ENCODE data around the gene PRKCSH. TPM values are rescaled to one million over a fixed set of nuclear protein-coding genes. Genes with fewer than 3 reads are reported as not detected.
A peak's percentile ranks its signal among the peaks of the same experiment; 100 is the strongest.

Gene PRKCSH, protein sequence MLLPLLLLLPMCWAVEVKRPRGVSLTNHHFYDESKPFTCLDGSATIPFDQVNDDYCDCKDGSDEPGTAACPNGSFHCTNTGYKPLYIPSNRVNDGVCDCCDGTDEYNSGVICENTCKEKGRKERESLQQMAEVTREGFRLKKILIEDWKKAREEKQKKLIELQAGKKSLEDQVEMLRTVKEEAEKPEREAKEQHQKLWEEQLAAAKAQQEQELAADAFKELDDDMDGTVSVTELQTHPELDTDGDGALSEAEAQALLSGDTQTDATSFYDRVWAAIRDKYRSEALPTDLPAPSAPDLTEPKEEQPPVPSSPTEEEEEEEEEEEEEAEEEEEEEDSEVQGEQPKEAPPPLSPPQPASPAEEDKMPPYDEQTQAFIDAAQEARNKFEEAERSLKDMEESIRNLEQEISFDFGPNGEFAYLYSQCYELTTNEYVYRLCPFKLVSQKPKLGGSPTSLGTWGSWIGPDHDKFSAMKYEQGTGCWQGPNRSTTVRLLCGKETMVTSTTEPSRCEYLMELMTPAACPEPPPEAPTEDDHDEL
- total RNA-seq: 100 to 1,000 TPM; 254 to 332 (median 288) TPM
- polyA plus RNA-seq: 10 to 100 TPM; 30.6 to 53.9 TPM
- 172 reads per million, percentile 92 among the genes with 10 or more reads in this experiment for total RNA-seq

DNA sequence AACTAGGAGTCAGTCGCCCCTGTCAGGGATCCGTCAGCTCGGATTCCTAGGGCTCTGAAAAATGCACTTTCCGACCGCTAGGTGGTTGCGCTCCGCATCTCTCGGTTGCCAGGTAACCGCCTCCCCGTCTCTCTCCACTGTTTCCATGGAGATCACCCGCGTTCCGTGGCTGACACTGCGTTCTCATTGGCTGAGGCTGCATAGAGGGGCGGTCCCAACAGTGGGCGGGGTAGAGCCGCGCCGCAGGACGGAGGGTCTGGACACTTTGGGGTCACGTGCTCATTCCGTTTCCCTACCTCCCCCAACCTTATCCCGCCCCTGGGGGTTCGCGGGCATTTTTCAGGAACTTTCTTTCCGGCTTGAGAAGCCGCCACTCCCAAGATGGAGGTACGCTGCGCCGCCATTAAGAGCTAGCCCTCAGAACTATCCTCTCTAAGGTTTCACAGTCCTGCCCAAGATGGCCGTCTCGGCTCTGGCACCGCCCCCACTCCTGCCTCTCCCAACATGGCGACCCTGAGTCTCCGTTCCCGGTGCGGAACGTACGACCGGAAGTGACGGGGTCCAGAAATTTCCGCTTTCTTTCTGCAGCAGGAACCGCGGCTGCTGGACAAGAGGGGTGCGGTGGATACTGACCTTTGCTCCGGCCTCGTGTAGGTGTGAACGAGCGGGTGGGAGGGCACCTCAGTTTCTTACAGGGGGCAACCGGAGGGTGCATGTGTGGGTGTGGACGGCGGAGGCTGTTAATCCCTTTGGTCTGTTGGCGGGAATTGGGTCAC is at the start of gene PRKCSH, which contains the start of gene ODAD3:
TSS of gene PRKCSH (plus strand) at position 579 of the 776 bp plus-strand sequence. CDS start 483 bp downstream, outside the sequence.
TSS of gene ODAD3 (minus strand) at position 65 of the 776 bp plus-strand sequence. CDS start 105 bp downstream, outside the sequence.
- CTCF ChIA-PET: interaction anchor here (0.6 to 1.9 kb wide), 5 partner anchors 13 to 58 kb away, joined by 3 to 7 read pairs (median 3); no protein-coding TSS in a partner anchor
- no peaks in the 10 kb centered on the region for H3K27me3 ChIP-seq (ENCODE audit: control insufficient read depth in 2 of 2, insufficient read depth in 2 of 2, low read length in 2 of 2)

DNA sequence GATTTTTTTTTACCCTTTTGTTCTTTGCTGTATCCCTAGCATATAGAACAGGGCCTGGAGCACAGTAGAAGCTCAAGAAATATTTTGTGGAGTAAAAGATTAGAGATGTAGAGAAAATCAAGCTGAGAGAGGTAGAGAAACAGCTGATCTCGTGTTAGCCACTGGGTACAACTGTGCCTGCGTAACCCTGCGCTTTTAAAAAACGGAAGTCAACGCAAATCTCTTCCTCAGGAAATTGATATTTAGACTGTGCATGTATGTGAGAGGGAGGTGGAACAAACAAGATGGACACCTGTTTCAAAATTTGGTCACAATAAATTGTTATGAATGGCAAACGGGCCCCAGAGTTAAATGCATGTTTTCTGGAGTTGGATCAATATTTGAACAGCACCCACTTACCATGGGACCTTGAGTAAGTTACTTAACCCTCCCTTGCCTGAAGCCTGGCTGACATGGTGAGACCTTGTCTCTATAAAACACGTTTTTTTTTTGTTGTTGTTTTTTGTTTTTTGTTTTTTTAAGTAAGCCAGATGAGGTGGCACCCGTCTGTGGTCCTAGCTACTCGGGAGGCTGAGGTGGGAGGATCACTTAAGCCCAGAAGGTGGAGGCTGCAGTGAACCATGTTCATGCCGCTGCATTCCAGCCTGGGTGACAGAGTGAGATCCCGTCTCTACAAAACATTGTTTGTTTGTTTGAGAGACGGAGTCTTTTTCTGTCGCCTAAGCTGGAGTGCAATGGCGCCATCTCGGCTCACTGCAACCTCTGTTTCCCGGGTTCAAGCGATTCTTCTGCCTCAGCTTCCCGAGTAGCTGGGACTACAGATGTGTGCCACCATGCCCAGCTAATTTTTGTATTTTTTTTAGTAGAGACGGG is 48.0 kb upstream of the PRKCSH start:
- intact Hi-C loops (cut with micrococcal nuclease): loop anchor here in 1 of 2 donors (10.0 kb wide), 1 partner anchor 513 kb away; the partner anchor contains the start of gene CARM1
- Mint-ChIP-seq H3K4me1 (peaks cover 7 to 22% (median 16%) of the 10 kb centered on the region in 7 donors), H3K4me3 (peak overlapping the region in 4 of 10 donors; percentile 19 to 38 (median 20)), H3K9me3 (peaks cover 0 to 8% (median 1%) of the 10 kb centered on the region in 11 donors), H3K27me3 (peaks cover 0 to 29% (median 0%) of the 10 kb centered on the region in 5 donors), H3K36me3 (peaks cover 0 to 3% (median 0%) of the 10 kb centered on the region in 5 donors), H3K27ac (peak overlapping the region in 1 of 9 donors; percentile 46)
- Histone ChIP-seq H3K27me3 (ENCODE audit: control insufficient read depth in 2 of 2, insufficient read depth in 2 of 2, low read length in 2 of 2) (no peaks in the 10 kb centered on the region), H3K36me3 (ENCODE audit: control insufficient read depth in 2 of 3, insufficient read depth in 3 of 3, low read length in 3 of 3) (no peaks in the 10 kb centered on the region), H3K27ac (ENCODE audit: low read depth, low read length) (no peak overlapping the region), H3K4me3 (ENCODE audit: low read length) (no peak overlapping the region), H3K4me1 (ENCODE audit: control insufficient read depth in 2 of 2, insufficient read depth in 2 of 2, low read length in 2 of 2) (peaks cover 5 to 18% of the 10 kb centered on the region in 2 donors), H3K9me3 (ENCODE audit: control insufficient read depth in 2 of 3, low read length in 3 of 3) (peaks cover 0 to 5% (median 0%) of the 10 kb centered on the region in 3 experiments)
- ChIA-PET CTCF (interaction anchor here (0.6 to 1.8 kb wide), 2 partner anchors 10 to 83 kb away, joined by 4 read pairs; no protein-coding TSS in a partner anchor), POLR2A (interaction anchor here (0.6 to 0.7 kb wide), 2 partner anchors 11 to 94 kb away, joined by 3 to 4 read pairs; no protein-coding TSS in a partner anchor)
- peak in 4 of 9 donors; percentile 25 to 46 (median 34) for DNase-seq
- ATAC-seq: peak; percentile 65

More for the DNA sequence above, at the start of gene PRKCSH, which contains the start of gene ODAD3:
- Histone ChIP-seq H3K4me1 (ENCODE audit: control insufficient read depth in 2 of 2, insufficient read depth in 2 of 2, low read length in 2 of 2) (peaks cover 13 to 16% of the 10 kb centered on the region in 2 donors), H3K36me3 (ENCODE audit: control insufficient read depth in 2 of 3, insufficient read depth in 3 of 3, low read length in 3 of 3) (peaks cover 0 to 30% (median 7%) of the 10 kb centered on the region in 3 experiments), H3K4me3 (ENCODE audit: low read length) (peak within 1 kb of the TSS; percentile 77), H3K27ac (ENCODE audit: low read depth, low read length) (peak within 1 kb of the TSS; percentile 77), H3K9me3 (ENCODE audit: control insufficient read depth in 2 of 3, low read length in 3 of 3) (no peaks in the 10 kb centered on the region)
- Mint-ChIP-seq H3K27me3 (peaks cover 0 to 8% (median 0%) of the 10 kb centered on the region in 5 donors), H3K4me3 (peak within 1 kb of the TSS; percentile 96 to 100 (median 99)), H3K27ac (peak within 1 kb of the TSS; percentile 91 to 98 (median 97)), H3K4me1 (peaks cover 10 to 34% (median 24%) of the 10 kb centered on the region in 7 donors), H3K36me3 (peaks cover 0 to 13% (median 5%) of the 10 kb centered on the region in 5 donors), H3K9me3 (no peaks in the 10 kb centered on the region)
- peak; percentile 97 for ATAC-seq
- POLR2A ChIA-PET: interaction anchor here (1.0 to 1.9 kb wide), 4 partner anchors 52 to 94 kb away, joined by 4 to 24 read pairs (median 8); partner anchors contain the start of genes ECSIT and SWSAP1
- intact Hi-C loops (cut with micrococcal nuclease): loop anchor here (1.0 to 5.0 kb wide), 18 partner anchors 13 to 1716 kb away; partner anchors contain the start of genes CCDC159 (in 2 of the 2), ECSIT (in 2 of the 2), ELOF1 (in 2 of the 2) and TMEM205 (in 2 of the 2)
- peak; percentile 90 to 99 (median 97) for DNase-seq

DNA sequence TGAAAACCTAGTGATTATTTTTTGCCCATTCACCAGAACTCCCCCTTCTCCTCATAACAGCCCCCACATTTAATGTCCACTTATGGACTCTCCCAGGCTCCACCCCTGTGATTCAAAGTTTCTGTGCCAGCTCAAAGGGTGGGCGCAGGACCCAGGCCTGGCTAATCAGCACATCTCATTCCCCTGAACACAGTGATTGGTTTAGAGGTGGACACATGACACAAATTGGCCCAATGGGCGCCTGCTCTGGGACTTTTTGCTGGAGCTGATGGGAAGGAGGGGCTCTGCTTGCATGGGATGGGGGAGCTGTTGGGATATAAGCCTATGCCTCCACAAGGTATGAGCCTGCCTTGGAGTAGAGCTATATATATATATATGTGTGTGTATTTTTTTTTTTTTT is 45.1 kb upstream of the PRKCSH start:
- Mint-ChIP-seq H3K9me3 (peaks cover 0 to 8% (median 1%) of the 10 kb centered on the region in 11 donors), H3K4me3 (no peak overlapping the region), H3K36me3 (peaks cover 0 to 6% (median 0%) of the 10 kb centered on the region in 5 donors), H3K27ac (no peak overlapping the region), H3K4me1 (peaks cover 3 to 15% (median 9%) of the 10 kb centered on the region in 7 donors), H3K27me3 (peaks cover 0 to 13% (median 4%) of the 10 kb centered on the region in 5 donors)
- ATAC-seq: no peak
- Histone ChIP-seq H3K27ac (ENCODE audit: low read depth, low read length) (no peak overlapping the region), H3K27me3 (ENCODE audit: control insufficient read depth in 2 of 2, insufficient read depth in 2 of 2, low read length in 2 of 2) (no peaks in the 10 kb centered on the region), H3K9me3 (ENCODE audit: control insufficient read depth in 2 of 3, low read length in 3 of 3) (peaks cover 0 to 5% (median 0%) of the 10 kb centered on the region in 3 experiments), H3K4me3 (ENCODE audit: low read length) (no peak overlapping the region), H3K4me1 (ENCODE audit: control insufficient read depth in 2 of 2, insufficient read depth in 2 of 2, low read length in 2 of 2) (peaks cover 0 to 7% of the 10 kb centered on the region in 2 donors), H3K36me3 (ENCODE audit: control insufficient read depth in 2 of 3, insufficient read depth in 3 of 3, low read length in 3 of 3) (no peaks in the 10 kb centered on the region)
- CTCF ChIA-PET: interaction anchor here (0.6 to 1.9 kb wide), 3 partner anchors 7 to 39 kb away, joined by 3 to 7 read pairs (median 6); no protein-coding TSS in a partner anchor
- POLR2A ChIA-PET: no interaction called here
- DNase-seq: no peak
- intact Hi-C loops (cut with micrococcal nuclease): no loop called here

DNA sequence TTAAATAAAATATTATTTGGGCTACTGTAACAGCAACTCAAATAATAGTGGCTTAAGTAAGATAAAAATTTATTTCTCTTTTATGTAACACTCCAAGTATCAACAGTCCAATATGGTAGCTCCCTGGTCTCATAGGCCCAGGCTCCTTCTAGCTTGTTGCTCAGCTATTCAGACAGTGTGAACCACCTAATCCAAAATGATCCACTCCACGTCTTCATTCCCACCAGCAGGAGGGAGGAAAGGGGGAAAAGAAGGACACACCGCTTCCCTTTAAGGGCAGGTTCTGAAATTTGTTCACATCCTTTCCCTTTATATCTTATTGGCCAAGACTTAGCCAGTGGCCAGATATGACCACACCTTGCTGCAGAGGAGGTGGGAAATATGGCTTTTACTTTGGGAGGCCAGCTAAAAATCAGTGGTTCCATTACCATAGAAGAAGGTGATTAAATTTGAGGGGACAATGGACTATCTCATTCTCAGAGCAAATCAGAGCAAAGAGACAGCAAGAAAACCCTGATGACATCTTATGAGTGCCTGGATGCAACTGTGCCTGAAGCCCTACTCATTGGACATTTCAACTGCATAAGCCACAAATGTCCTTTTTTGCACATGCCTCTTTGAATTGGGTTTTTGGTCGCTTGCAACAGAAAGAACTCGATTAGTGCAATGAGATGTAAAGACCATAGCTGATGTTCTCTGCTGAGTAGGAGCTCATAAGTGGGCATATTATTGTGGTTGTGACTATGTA is 44.3 kb upstream of the PRKCSH start:
- ChIA-PET POLR2A (no interaction called here), CTCF (interaction anchor here (0.6 to 1.9 kb wide), 4 partner anchors 8 to 44 kb away, joined by 3 to 7 read pairs (median 4); partner anchors contain the start of genes ODAD3 and PRKCSH)
- Mint-ChIP-seq H3K4me3 (no peak overlapping the region), H3K9me3 (peaks cover 0 to 8% (median 1%) of the 10 kb centered on the region in 11 donors), H3K36me3 (peaks cover 0 to 7% (median 0%) of the 10 kb centered on the region in 5 donors), H3K4me1 (peaks cover 6 to 15% (median 9%) of the 10 kb centered on the region in 7 donors), H3K27ac (no peak overlapping the region), H3K27me3 (peaks cover 0 to 14% (median 4%) of the 10 kb centered on the region in 5 donors)
- H3K36me3 ChIP-seq (ENCODE audit: control insufficient read depth in 2 of 3, insufficient read depth in 3 of 3, low read length in 3 of 3): no peaks in the 10 kb centered on the region
- H3K27me3 ChIP-seq (ENCODE audit: control insufficient read depth in 2 of 2, insufficient read depth in 2 of 2, low read length in 2 of 2): no peaks in the 10 kb centered on the region
- peaks cover 0 to 5% (median 0%) of the 10 kb centered on the region in 3 experiments for H3K9me3 ChIP-seq (ENCODE audit: control insufficient read depth in 2 of 3, low read length in 3 of 3)
- intact Hi-C loops (cut with micrococcal nuclease): no loop called here
- H3K4me3 ChIP-seq (ENCODE audit: low read length): no peak overlapping the region
- peaks cover 0 to 7% of the 10 kb centered on the region in 2 donors for H3K4me1 ChIP-seq (ENCODE audit: control insufficient read depth in 2 of 2, insufficient read depth in 2 of 2, low read length in 2 of 2)
- no peak overlapping the region for H3K27ac ChIP-seq (ENCODE audit: low read depth, low read length)
- ATAC-seq (no peak), DNase-seq (no peak)

DNA sequence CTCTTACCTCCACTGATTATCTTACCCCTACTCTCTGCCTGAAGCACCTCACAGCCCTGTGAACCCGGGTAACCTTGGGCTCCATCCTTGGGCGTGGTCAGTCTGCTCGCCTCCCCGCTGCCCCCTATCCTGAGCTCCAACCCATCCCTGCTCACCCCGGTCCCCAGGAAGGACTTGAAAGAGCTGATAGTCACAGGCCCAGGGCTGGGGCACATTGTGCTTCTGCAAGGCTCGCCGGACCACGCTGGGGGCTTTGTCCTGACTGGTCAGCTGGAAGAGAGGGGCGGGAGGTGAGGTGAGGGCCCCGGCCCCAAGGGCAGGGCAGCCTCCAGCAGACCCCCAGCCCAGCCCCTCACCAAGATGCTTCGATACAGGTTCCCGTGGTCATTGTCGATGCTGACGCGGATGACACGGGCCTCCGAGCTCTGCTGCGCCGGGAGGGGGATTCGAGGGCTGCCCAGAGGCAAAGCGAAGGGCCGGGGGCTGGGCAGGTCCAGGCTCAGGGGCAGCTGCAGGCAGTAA is 38.3 kb upstream of the PRKCSH start:
- ChIA-PET CTCF (no interaction called here), POLR2A (no interaction called here)
- DNase-seq (no peak), ATAC-seq (no peak)
- Mint-ChIP-seq H3K27me3 (peaks cover 0 to 11% (median 4%) of the 10 kb centered on the region in 5 donors), H3K9me3 (peaks cover 0 to 1% (median 0%) of the 10 kb centered on the region in 11 donors), H3K36me3 (peaks cover 0 to 3% (median 0%) of the 10 kb centered on the region in 5 donors), H3K4me3 (no peak overlapping the region), H3K27ac (no peak overlapping the region), H3K4me1 (peaks cover 0 to 11% (median 5%) of the 10 kb centered on the region in 7 donors)
- Histone ChIP-seq H3K27ac (ENCODE audit: low read depth, low read length) (no peak overlapping the region), H3K4me3 (ENCODE audit: low read length) (no peak overlapping the region), H3K27me3 (ENCODE audit: control insufficient read depth in 2 of 2, insufficient read depth in 2 of 2, low read length in 2 of 2) (no peaks in the 10 kb centered on the region), H3K4me1 (ENCODE audit: control insufficient read depth in 2 of 2, insufficient read depth in 2 of 2, low read length in 2 of 2) (no peaks in the 10 kb centered on the region), H3K9me3 (ENCODE audit: control insufficient read depth in 2 of 3, low read length in 3 of 3) (no peaks in the 10 kb centered on the region), H3K36me3 (ENCODE audit: control insufficient read depth in 2 of 3, insufficient read depth in 3 of 3, low read length in 3 of 3) (no peaks in the 10 kb centered on the region)
- intact Hi-C loops (cut with micrococcal nuclease): no loop called here
